K562 (cell line): ENCODE results near the gene ARID3C. TPM values are rescaled to one million over a fixed set of nuclear protein-coding genes. Genes with fewer than 3 reads are reported as not detected.

Source experiments
- ARID2 ChIP-seq: fragments of 450-650 bp; IDR thresholded peaks from 2 replicates; pipeline ENCODE4 v1.6.1; 2017; ENCODE audit warnings: antibody characterized with exemption, mild to moderate bottlenecking
- BCLAF1 ChIP-seq, 2 experiments: fragments of 450-650 bp in 1 of 2; IDR thresholded peaks; 2 replicates each; pipeline ENCODE4 v1.6.1; 2011 to 2017; ENCODE audit warnings: low read depth in 2 of 2, antibody characterized with exemption in 1 of 2, borderline replicate concordance in 1 of 2, low read length in 1 of 2, mild to moderate bottlenecking in 1 of 2, mixed read lengths in 1 of 2; ENCODE audit not compliant: control insufficient read depth in 1 of 2
- CBX5 ChIP-seq: IDR thresholded peaks from 2 replicates; pipeline ENCODE4 v1.6.1; 2014; ENCODE audit warnings: low read depth, borderline replicate concordance
- CUX1 ChIP-seq: fragments of 200-800 bp; sonication (Bioruptor generic); IDR thresholded peaks from 2 replicates; pipeline ENCODE4 v1.6.1; 2016; ENCODE audit warnings: missing genetic modification characterization, missing compliant biosample characterization
- GABPA ChIP-seq: fragments of 200-800 bp; sonication (Bioruptor generic); conservative IDR thresholded peaks from 2 replicates; pipeline ENCODE4 v1.6.1; 2016; ENCODE audit warnings: low read depth, missing genetic modification characterization, missing compliant biosample characterization
- HDAC6 ChIP-seq: IDR thresholded peaks from 2 replicates; pipeline ENCODE4 v1.6.1; 2012; ENCODE audit warnings: low read depth, mild to moderate bottlenecking, control low read depth, inconsistent platforms, low read length, moderate library complexity
- KLF6 ChIP-seq: fragments of 250-450 bp; sonication (Bioruptor Pico); IDR thresholded peaks from 2 replicates; pipeline ENCODE4 v1.4.0; 2020; ENCODE audit warnings: mild to moderate bottlenecking, moderate library complexity, borderline replicate concordance
- POLR2A ChIP-seq: fragments of 450-650 bp; conservative IDR thresholded peaks from 2 replicates; pipeline ENCODE4 v1.6.1; 2016
- PRDM10 ChIP-seq: fragments of 450-650 bp; IDR thresholded peaks from 2 replicates; pipeline ENCODE4 v1.6.1; 2018; ENCODE audit not compliant: partially characterized antibody
- SAFB2 ChIP-seq: fragments of 200-400 bp; formaldehyde crosslinking; IDR thresholded peaks from 2 replicates; pipeline ENCODE4 v1.6.1; 2018; ENCODE audit warnings: borderline replicate concordance, low read length, low read depth, moderate library complexity; ENCODE audit not compliant: severe bottlenecking
- TBP ChIP-seq: optimal IDR thresholded peaks from 2 replicates; pipeline ENCODE3; 2011; ENCODE audit warnings: low read depth, low read length, improper control_type of control experiment
- ZBTB1 ChIP-seq: sonication (generic); formaldehyde crosslinking; IDR thresholded peaks from 2 replicates; pipeline ENCODE4 v1.8.1; 2023; ENCODE audit warnings: missing genetic modification reagents, low read depth, mild to moderate bottlenecking, borderline replicate concordance
- ZFPM2 ChIP-seq: fragments of 250-450 bp; sonication (Bioruptor Pico); IDR thresholded peaks from 2 replicates; pipeline ENCODE4 v1.5.1; 2022; ENCODE audit warnings: mild to moderate bottlenecking
- ZNF57 ChIP-seq: fragments of 450-650 bp; formaldehyde crosslinking; IDR thresholded peaks from 2 replicates; pipeline ENCODE4 v1.4.0; 2020; ENCODE audit warnings: mild to moderate bottlenecking, moderate library complexity
- ZNF79 ChIP-seq: fragments of 250-450 bp; sonication (Bioruptor Pico); IDR thresholded peaks from 2 replicates; pipeline ENCODE4 v1.4.0; 2020; ENCODE audit warnings: low read depth, mild to moderate bottlenecking, moderate library complexity
- polyA plus RNA-seq, 8 experiments: library from polyadenylated mRNA; depleted of rRNA in 4 of 8; stranded (reverse) in 5 of 8; unstranded in 3 of 8; fragments of >200 nt; fragmentation: Nextera tagmentation in 2 of 8; fragmentation: Illumina TruSeq in 1 of 8; extraction: Ambion mirVana in 2 of 8; extraction: Trizol in 1 of 8; gene quantifications; 2 replicates each; pipeline versions ENCODE4 v1.2.1 to v1.2.3, GENCODE V29; 2011 to 2014; ENCODE audit warnings: inconsistent platforms in 1 of 8, missing spikeins in 1 of 8
- total RNA-seq, 7 experiments: library from RNA; depleted of rRNA in 6 of 7; stranded (reverse); fragments of >200 nt in 6 of 7; fragmentation: Illumina TruSeq in 2 of 7; extraction: Trizol in 2 of 7; gene quantifications; 2 replicates each; pipeline versions ENCODE4 v1.2.1 to v1.2.3, GENCODE V29; 2011 to 2021; ENCODE audit warnings: low replicate concordance in 1 of 7

The ARID3C gene
- total and polyA plus RNA-seq, 9 of the 15 experiments (the other 6 are each of a cell fraction or from before 2014, with no cell fraction given), result not detected

GRCh38 chr9:34637356-34638137 is 8.7 kb upstream of the ARID3C start, which contains the start of gene SIGMAR1 (continued):
- TF ChIP-seq PRDM10, result peak; percentile 99
- peak; percentile 71 for TF ChIP-seq POLR2A
- peak; percentile 37 for TF ChIP-seq TBP
- TF ChIP-seq KLF6, result no peak
- TF ChIP-seq BCLAF1 (IDR thresholded peaks at IDR 0.05; ENCODE audit: borderline replicate concordance in 1 of 2, control insufficient read depth in 1 of 2, low read depth in 2 of 2, low read length in 1 of 2), result 0 out of 4 replicates have a peak, but pooled peaks of 1 of the 2 experiments have one; percentile 64
- no peak for TF ChIP-seq ZNF79 (CRISPR knock-in tag)
- TF ChIP-seq ZFPM2 (CRISPR knock-in tag), result no peak
- no peak for TF ChIP-seq SAFB2
- peak; percentile 62 for TF ChIP-seq GABPA (tag)
- TF ChIP-seq HDAC6, result no peak
- no peak for TF ChIP-seq CBX5
- TF ChIP-seq ARID2, result no peak
- TF ChIP-seq CUX1 (CRISPR knock-in tag), result no peak
- no peak for TF ChIP-seq ZNF57 (CRISPR knock-in tag)
- 0 out of 2 replicates have a peak, but pooled peaks have one; percentile 40 for TF ChIP-seq ZBTB1 (CRISPR knock-in tag)
